ENCODE results near the gene PCTP. TPM values are rescaled to one million over a fixed set of nuclear protein-coding genes. Genes with fewer than 3 reads are reported as not detected.

PCTP gene
- total and polyA plus RNA-seq, 9 of the 15 experiments (the other 6 are each of a cell fraction or from before 2014, with no cell fraction given), result 10.9 to 62.3 (median 41.2) TPM

- TF ChIP-seq MITF (IDR thresholded peaks at IDR 0.05) (no peak), RBM25 (IDR thresholded peaks at IDR 0.05; ENCODE audit: low read depth, low read length, severe bottlenecking) (no peak), POLR2H (tag; IDR thresholded peaks at IDR 0.05; ENCODE audit: low read depth) (0 out of 2 replicates have a peak, but pooled peaks have one; percentile 29), WHSC1 (IDR thresholded peaks at IDR 0.05; ENCODE audit: low read length) (no peak), MLLT1 (IDR thresholded peaks at IDR 0.05) (no peak), ZNF24 (IDR thresholded peaks at IDR 0.05) (no peak), PRDM10 (IDR thresholded peaks at IDR 0.05; ENCODE audit: partially characterized antibody) (no peak), CHAMP1 (IDR thresholded peaks at IDR 0.05) (peak; percentile 75), SLC30A9 (CRISPR knock-in tag; IDR thresholded peaks at IDR 0.05) (no peak), POLR2AphosphoS2 (IDR thresholded peaks at IDR 0.05; ENCODE audit: low read length) (no peak), RAD51 (IDR thresholded peaks at IDR 0.05; ENCODE audit: borderline replicate concordance, low read depth) (no peak), PTTG1 (tag; IDR thresholded peaks at IDR 0.05; ENCODE audit: low read depth) (no peak), ZC3H11A (IDR thresholded peaks at IDR 0.05; ENCODE audit: low read depth, low read length) (no peak), ZNF277 (CRISPR knock-in tag; IDR thresholded peaks at IDR 0.05; ENCODE audit: borderline replicate concordance) (no peak), CC2D1A (IDR thresholded peaks at IDR 0.05) (peak; percentile 59; the same call in 1 of the 2 replicates), ZNF436 (CRISPR knock-in tag; IDR thresholded peaks at IDR 0.05) (no peak), CGGBP1 (CRISPR knock-in tag; IDR thresholded peaks at IDR 0.05) (no peak), TRIM24 (IDR thresholded peaks at IDR 0.05) (no peak)
Measured at GRCh38 chr17:55735731-55736405, 15.0 kb upstream of the PCTP start (continued).
